ENCODE measurements around the gene SEMA5A. TPM values are rescaled to one million over a fixed set of nuclear protein-coding genes. Genes with fewer than 3 reads are reported as not detected.

The SEMA5A gene
- total and polyA plus RNA-seq, 2 of the 8 experiments (the other 6 are each of a cell fraction or from before 2014, with no cell fraction given): 5.3 to 8.9 TPM

- H4K5ac ChIP-seq (ENCODE audit: insufficient read length, low read depth, low read length): no peak overlapping the region
- ChIA-PET CTCF (ENCODE audit: partially characterized antibody) (no interaction called here), POLR2A (ENCODE audit: partially characterized antibody) (interaction anchor here (0.7 kb wide), 1 partner anchor 149 kb away, joined by 3 read pairs; no protein-coding TSS in a partner anchor)
- H3K4ac ChIP-seq (replicated peaks; ENCODE audit: insufficient read length, low read depth, low read length): no peak overlapping the region
- no peak overlapping the region for H2AFZ ChIP-seq (ENCODE audit: low read length)
- H3K27ac ChIP-seq (ENCODE audit: low read depth, low read length): no peak overlapping the region
- H4K91ac ChIP-seq (replicated peaks; ENCODE audit: insufficient read length, low read length): no peak overlapping the region
- H3K56ac ChIP-seq (replicated peaks; ENCODE audit: insufficient read length, low read depth, low read length): no peak overlapping the region
- no peaks in the 10 kb centered on the region for H3K9me3 ChIP-seq (ENCODE audit: insufficient read depth in 2 of 2, low read depth in 1 of 2, low read length in 1 of 2)
- no peak overlapping the region for H2AK5ac ChIP-seq (ENCODE audit: low read depth, low read length)
- H2BK20ac ChIP-seq (ENCODE audit: low read length): no peak overlapping the region
- no peak overlapping the region for H2BK5ac ChIP-seq (ENCODE audit: low read depth, low read length)
- H3K9ac ChIP-seq (replicated peaks in 1 of 4; ENCODE audit: extremely low read depth in 1 of 4, low read depth in 3 of 4, low read length in 3 of 4): no peak overlapping the region
- no peaks in the 10 kb centered on the region for H3K23me2 ChIP-seq (ENCODE audit: low read depth, low read length)
- no peak overlapping the region for H2BK12ac ChIP-seq (ENCODE audit: low read depth, low read length)
- DNase-seq (ENCODE audit: low read depth in 1 of 2, low spot score in 2 of 2) (no peak), FAIRE-seq (no peak)
- no peak overlapping the region for H3K4me3 ChIP-seq (ENCODE audit: extremely low read depth in 1 of 4, insufficient read depth in 2 of 4, low read depth in 3 of 4, low read length in 4 of 4)
- WGBS, 2 experiments (ENCODE audit: extremely low coverage in 1 of 2, insufficient coverage in 1 of 2, insufficient read length in 1 of 2, insufficient replicate concordance in 2 of 2, low coverage in 1 of 2, low lambda C conversion rate in 2 of 2, missing lambda C conversion rate in 1 of 2): 91% methylated on average over 6 of the region's 6 CpGs; no CpG with 5 or more reads in 1 of the 2 experiments
- no peak overlapping the region for H3K4me2 ChIP-seq (ENCODE audit: insufficient read depth in 1 of 2, low read depth in 2 of 2, low read length in 2 of 2)
- H3K18ac ChIP-seq (ENCODE audit: extremely low read depth, low read length): no peak overlapping the region
- no peak overlapping the region for H2BK15ac ChIP-seq (ENCODE audit: low read length)
- H4K20me1 ChIP-seq (replicated peaks in 1 of 2; ENCODE audit: control insufficient read depth in 1 of 2, insufficient read depth in 2 of 2, low read length in 2 of 2): peaks cover 0 to 2% of the 10 kb centered on the region in 2 experiments
- 0 out of 7 replicates have a peak, but pooled peaks cover 0 to 2% (median 0%) of the 10 kb centered on the region in 4 experiments for H3K4me1 ChIP-seq (replicated peaks in 1 of 4; ENCODE audit: control insufficient read depth in 3 of 4, insufficient read depth in 4 of 4, low read length in 3 of 4)
- no peak overlapping the region for H3K23ac ChIP-seq (ENCODE audit: insufficient read length)
- H3K79me1 ChIP-seq (ENCODE audit: low read depth, low read length): no peaks in the 10 kb centered on the region
- no peak for TF ChIP-seq BCL11A (IDR thresholded peaks at IDR 0.05; ENCODE audit: low read depth in 2 of 2, low read length in 2 of 2)
- TF ChIP-seq HDAC6 (IDR thresholded peaks at IDR 0.05; ENCODE audit: low read depth, low read length): no peak
- TF ChIP-seq SIRT6 (IDR thresholded peaks at IDR 0.05; ENCODE audit: low read length): no peak
- TF ChIP-seq NRF1 (IDR thresholded peaks at IDR 0.05; ENCODE audit: low read depth, low read length): no peak
- no peaks in the 10 kb centered on the region for H3K36me3 ChIP-seq (ENCODE audit: control insufficient read depth in 2 of 4, insufficient read depth in 4 of 4, low read length in 3 of 4)
- no peaks in the 10 kb centered on the region for H3K79me2 ChIP-seq (ENCODE audit: control insufficient read depth in 1 of 2, insufficient read depth in 2 of 2, low read length in 2 of 2)
- no peaks in the 10 kb centered on the region for H3K27me3 ChIP-seq (replicated peaks in 1 of 4; ENCODE audit: control insufficient read depth in 3 of 4, extremely low read depth in 1 of 4, insufficient read depth in 3 of 4, low read length in 3 of 4)
- H2BK120ac ChIP-seq (replicated peaks; ENCODE audit: low read depth, low read length): no peak overlapping the region
- H3K14ac ChIP-seq (ENCODE audit: insufficient read length): no peak overlapping the region
- no peak overlapping the region for H4K8ac ChIP-seq (ENCODE audit: extremely low read depth, insufficient read depth, low read length)
These were observed 437.7 kb downstream of the SEMA5A start for GRCh38 chr5:9108162-9108561.

Measured in H1 (cell line).